Liver (tissue), 9 donors: Measurements from ENCODE around the gene CRYBG1. TPM values are rescaled to one million over a fixed set of nuclear protein-coding genes. Genes with fewer than 3 reads are reported as not detected.

ENCODE experiments used
- DNase-seq: peaks from one replicate; pipeline ENCODE4 v3.0.0-alpha.2; 2017; ENCODE audit warnings: low spot score
- H3K27ac ChIP-seq, 2 donors: one replicate each; pipeline ENCODE4 v1.7.0; 2013; ENCODE audit warnings: inconsistent platforms in 2 of 2, low read length in 2 of 2, control low read depth in 1 of 2, low read depth in 1 of 2, mild to moderate bottlenecking in 1 of 2
- H3K27me3 ChIP-seq, 4 donors: one replicate each; pipeline versions ENCODE4 v1.6.1 to v1.7.0; 2013; ENCODE audit warnings: low read length in 3 of 4, inconsistent platforms in 1 of 4, mild to moderate bottlenecking in 1 of 4, moderate library complexity in 1 of 4; ENCODE audit not compliant: control insufficient read depth in 4 of 4, insufficient read depth in 4 of 4
- H3K36me3 ChIP-seq, 4 donors: one replicate each; pipeline versions ENCODE4 v1.6.1 to v1.7.0; 2013; ENCODE audit warnings: low read length in 3 of 4, mild to moderate bottlenecking in 3 of 4, low read depth in 1 of 4, moderate library complexity in 1 of 4; ENCODE audit not compliant: control insufficient read depth in 4 of 4, insufficient read depth in 3 of 4
- H3K4me1 ChIP-seq, 4 donors: one replicate each; pipeline versions ENCODE4 v1.6.1 to v1.7.0; 2013; ENCODE audit warnings: low read length in 3 of 4, mild to moderate bottlenecking in 3 of 4, moderate library complexity in 1 of 4; ENCODE audit not compliant: control insufficient read depth in 4 of 4, insufficient read depth in 4 of 4
- H3K4me3 ChIP-seq, 3 donors: one replicate each; pipeline versions ENCODE4 v1.6.1 to v1.7.0; 2013; ENCODE audit warnings: low read length in 3 of 3, control low read depth in 1 of 3, low read depth in 1 of 3, mild to moderate bottlenecking in 1 of 3
- H3K9ac ChIP-seq, 2 donors: one replicate each; pipeline ENCODE4 v1.7.0; 2013; ENCODE audit warnings: low read length in 2 of 2, mild to moderate bottlenecking in 2 of 2, moderate library complexity in 2 of 2, control low read depth in 1 of 2, low read depth in 1 of 2
- H3K9me3 ChIP-seq, 4 donors: one replicate each; pipeline versions ENCODE4 v1.6.1 to v1.7.0; 2013; ENCODE audit warnings: low read length in 3 of 4; ENCODE audit not compliant: control insufficient read depth in 4 of 4
- EGR1 ChIP-seq, 2 donors: IDR thresholded peaks; 2 replicates each; pipeline ENCODE4 v1.6.1; 2016 to 2018; ENCODE audit warnings: antibody characterized with exemption in 2 of 2, low read depth in 2 of 2
- FOXA1 ChIP-seq: IDR thresholded peaks from 2 replicates; pipeline ENCODE4 v1.6.1; 2016; ENCODE audit warnings: antibody characterized with exemption
- FOXA2 ChIP-seq: IDR thresholded peaks from 2 replicates; pipeline ENCODE4 v1.6.1; 2016; ENCODE audit warnings: antibody characterized with exemption
- GABPA ChIP-seq, 2 donors: IDR thresholded peaks in 1 of 2; conservative IDR thresholded peaks in 1 of 2; 2 replicates each; pipeline ENCODE4 v1.6.1; 2016; ENCODE audit warnings: antibody characterized with exemption in 2 of 2, mild to moderate bottlenecking in 1 of 2, moderate library complexity in 1 of 2
- HNF4G ChIP-seq: IDR thresholded peaks from 2 replicates; pipeline ENCODE4 v1.6.1; 2016; ENCODE audit warnings: antibody characterized with exemption
- JUND ChIP-seq, 2 donors: IDR thresholded peaks; 2 replicates each; pipeline ENCODE4 v1.6.1; 2016; ENCODE audit warnings: antibody characterized with exemption in 2 of 2
- NR2F2 ChIP-seq: IDR thresholded peaks from 2 replicates; pipeline ENCODE4 v1.6.1; 2016; ENCODE audit warnings: antibody characterized with exemption
- RAD21 ChIP-seq, 2 donors: IDR thresholded peaks; 2 replicates each; pipeline ENCODE4 v1.6.1; 2016; ENCODE audit warnings: antibody characterized with exemption in 2 of 2, mild to moderate bottlenecking in 2 of 2
- YY1 ChIP-seq: IDR thresholded peaks from 2 replicates; pipeline ENCODE4 v1.6.1; 2016; ENCODE audit warnings: antibody characterized with exemption, mild to moderate bottlenecking
- WGBS: extraction: QIAGEN DNeasy Blood & Tissue Kit; methylation state at CpG from one replicate; pipeline ENCODE4 v1.1.7; 2013; 5-methylcytosine and 5-hydroxymethylcytosine counted together
- polyA plus RNA-seq, 2 donors: library from polyadenylated mRNA; stranded (reverse) in 1 of 2; unstranded in 1 of 2; fragments of 200-250 nt in 1 of 2; fragments of >200 nt in 1 of 2; fragmentation: Nextera tagmentation in 1 of 2; extraction: Ambion mirVana in 1 of 2; gene quantifications; one replicate each; pipeline versions ENCODE4 v1.2.1 to v1.2.3, GENCODE V29; 2013 to 2015
- total RNA-seq, 2 donors: library from RNA; depleted of rRNA; stranded (reverse); fragments of >200 nt; gene quantifications; one replicate each; pipeline ENCODE4 v1.2.3, GENCODE V29; 2014
- TF ChIP-seq, protein P1 (sequence below): IDR thresholded peaks from 2 replicates; pipeline ENCODE4 v1.6.1; 2016; ENCODE audit warnings: antibody characterized with exemption, mild to moderate bottlenecking
- TF ChIP-seq, protein P2 (sequence below): IDR thresholded peaks from 2 replicates; pipeline ENCODE4 v1.6.1; 2016; ENCODE audit warnings: antibody characterized with exemption
- TF ChIP-seq, protein P3 (sequence below): IDR thresholded peaks from 2 replicates; pipeline ENCODE4 v1.6.1; 2016; ENCODE audit warnings: antibody characterized with exemption
- TF ChIP-seq, protein P4 (sequence below): IDR thresholded peaks from 2 replicates; pipeline ENCODE4 v1.6.1; 2016; ENCODE audit warnings: antibody characterized with exemption
- donor health status: healthy.
- donor health status: healthy.
- donor health status: healthy.
- donor health status: healthy.
- donor health status: healthy.

Gene CRYBG1
- total and polyA plus RNA-seq, 4 donors: 2.3 to 8.7 (median 4.0) TPM

DNA sequence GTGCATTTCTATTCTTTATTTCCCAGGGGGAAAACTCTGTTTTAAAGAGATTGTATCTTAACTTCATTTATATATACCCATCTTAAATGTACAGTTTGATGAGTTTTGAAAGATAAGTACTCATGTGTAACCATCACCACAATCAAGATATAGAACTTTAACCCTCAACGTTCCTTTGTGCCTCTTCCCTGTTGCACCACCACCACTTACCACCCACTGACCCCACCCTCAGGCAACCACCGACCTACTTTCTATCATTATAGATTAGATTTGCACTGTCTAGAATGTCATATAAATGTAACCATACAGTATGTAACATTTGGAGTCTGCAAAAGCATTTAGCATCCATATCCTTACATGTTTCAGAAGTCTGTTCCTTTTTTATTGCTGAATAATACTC, 147.8 kb downstream of the CRYBG1 start:
- no peak for DNase-seq
- WGBS: 85% methylated on average over 2 of the region's 2 CpGs

DNA sequence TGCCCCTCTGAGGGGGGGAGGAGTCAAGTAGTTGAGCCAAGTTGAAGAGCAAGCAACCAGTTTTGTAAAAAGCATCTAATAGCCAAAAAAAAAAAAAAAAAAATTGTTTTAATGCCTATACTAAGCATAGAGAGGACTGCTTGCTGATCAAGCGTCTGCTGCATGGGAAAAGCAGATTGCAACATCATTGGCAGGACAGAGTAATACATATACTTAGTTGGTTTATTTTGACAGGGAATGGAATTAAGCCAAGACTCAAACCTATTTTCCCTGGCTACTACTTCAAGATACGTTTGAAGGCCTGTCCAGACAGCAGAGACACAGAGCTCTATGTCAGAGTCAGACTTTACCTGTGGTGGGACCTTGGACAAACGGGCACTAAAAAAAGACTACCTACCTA, 148.3 kb downstream of the CRYBG1 start:
- Histone ChIP-seq H3K27me3 (peaks cover 0 to 4% (median 2%) of the 10 kb centered on the region in 4 donors), H3K9ac (no peak overlapping the region), H3K36me3 (no peaks in the 10 kb centered on the region), H3K4me3 (no peak overlapping the region), H3K27ac (no peak overlapping the region), H3K4me1 (peaks cover 5 to 32% (median 29%) of the 10 kb centered on the region in 4 donors), H3K9me3 (no peaks in the 10 kb centered on the region)
- TF ChIP-seq FOXA1 (no peak), HNF4G (no peak), JUND (IDR thresholded peaks at IDR 0.05) (no peak), RAD21 (IDR thresholded peaks at IDR 0.05) (no peak), FOXA2 (no peak)
- TF ChIP-seq, protein P1, sequence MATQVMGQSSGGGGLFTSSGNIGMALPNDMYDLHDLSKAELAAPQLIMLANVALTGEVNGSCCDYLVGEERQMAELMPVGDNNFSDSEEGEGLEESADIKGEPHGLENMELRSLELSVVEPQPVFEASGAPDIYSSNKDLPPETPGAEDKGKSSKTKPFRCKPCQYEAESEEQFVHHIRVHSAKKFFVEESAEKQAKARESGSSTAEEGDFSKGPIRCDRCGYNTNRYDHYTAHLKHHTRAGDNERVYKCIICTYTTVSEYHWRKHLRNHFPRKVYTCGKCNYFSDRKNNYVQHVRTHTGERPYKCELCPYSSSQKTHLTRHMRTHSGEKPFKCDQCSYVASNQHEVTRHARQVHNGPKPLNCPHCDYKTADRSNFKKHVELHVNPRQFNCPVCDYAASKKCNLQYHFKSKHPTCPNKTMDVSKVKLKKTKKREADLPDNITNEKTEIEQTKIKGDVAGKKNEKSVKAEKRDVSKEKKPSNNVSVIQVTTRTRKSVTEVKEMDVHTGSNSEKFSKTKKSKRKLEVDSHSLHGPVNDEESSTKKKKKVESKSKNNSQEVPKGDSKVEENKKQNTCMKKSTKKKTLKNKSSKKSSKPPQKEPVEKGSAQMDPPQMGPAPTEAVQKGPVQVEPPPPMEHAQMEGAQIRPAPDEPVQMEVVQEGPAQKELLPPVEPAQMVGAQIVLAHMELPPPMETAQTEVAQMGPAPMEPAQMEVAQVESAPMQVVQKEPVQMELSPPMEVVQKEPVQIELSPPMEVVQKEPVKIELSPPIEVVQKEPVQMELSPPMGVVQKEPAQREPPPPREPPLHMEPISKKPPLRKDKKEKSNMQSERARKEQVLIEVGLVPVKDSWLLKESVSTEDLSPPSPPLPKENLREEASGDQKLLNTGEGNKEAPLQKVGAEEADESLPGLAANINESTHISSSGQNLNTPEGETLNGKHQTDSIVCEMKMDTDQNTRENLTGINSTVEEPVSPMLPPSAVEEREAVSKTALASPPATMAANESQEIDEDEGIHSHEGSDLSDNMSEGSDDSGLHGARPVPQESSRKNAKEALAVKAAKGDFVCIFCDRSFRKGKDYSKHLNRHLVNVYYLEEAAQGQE: no peak
- TF ChIP-seq, protein P2, sequence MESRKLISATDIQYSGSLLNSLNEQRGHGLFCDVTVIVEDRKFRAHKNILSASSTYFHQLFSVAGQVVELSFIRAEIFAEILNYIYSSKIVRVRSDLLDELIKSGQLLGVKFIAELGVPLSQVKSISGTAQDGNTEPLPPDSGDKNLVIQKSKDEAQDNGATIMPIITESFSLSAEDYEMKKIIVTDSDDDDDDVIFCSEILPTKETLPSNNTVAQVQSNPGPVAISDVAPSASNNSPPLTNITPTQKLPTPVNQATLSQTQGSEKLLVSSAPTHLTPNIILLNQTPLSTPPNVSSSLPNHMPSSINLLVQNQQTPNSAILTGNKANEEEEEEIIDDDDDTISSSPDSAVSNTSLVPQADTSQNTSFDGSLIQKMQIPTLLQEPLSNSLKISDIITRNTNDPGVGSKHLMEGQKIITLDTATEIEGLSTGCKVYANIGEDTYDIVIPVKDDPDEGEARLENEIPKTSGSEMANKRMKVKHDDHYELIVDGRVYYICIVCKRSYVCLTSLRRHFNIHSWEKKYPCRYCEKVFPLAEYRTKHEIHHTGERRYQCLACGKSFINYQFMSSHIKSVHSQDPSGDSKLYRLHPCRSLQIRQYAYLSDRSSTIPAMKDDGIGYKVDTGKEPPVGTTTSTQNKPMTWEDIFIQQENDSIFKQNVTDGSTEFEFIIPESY: no peak
- TF ChIP-seq, protein P3, sequence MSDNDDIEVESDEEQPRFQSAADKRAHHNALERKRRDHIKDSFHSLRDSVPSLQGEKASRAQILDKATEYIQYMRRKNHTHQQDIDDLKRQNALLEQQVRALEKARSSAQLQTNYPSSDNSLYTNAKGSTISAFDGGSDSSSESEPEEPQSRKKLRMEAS: no peak
- 59% methylated on average over 3 of the region's 3 CpGs for WGBS
- no peak for DNase-seq

More for the DNA sequence above, 147.8 kb downstream of the CRYBG1 start:
- Histone ChIP-seq H3K4me3 (no peak overlapping the region), H3K9ac (no peak overlapping the region), H3K4me1 (peaks cover 5 to 26% (median 23%) of the 10 kb centered on the region in 4 donors), H3K9me3 (no peaks in the 10 kb centered on the region), H3K27ac (no peak overlapping the region), H3K27me3 (peaks cover 0 to 4% (median 2%) of the 10 kb centered on the region in 4 donors), H3K36me3 (no peaks in the 10 kb centered on the region)
- TF ChIP-seq HNF4G: no peak
- TF ChIP-seq, protein P4, sequence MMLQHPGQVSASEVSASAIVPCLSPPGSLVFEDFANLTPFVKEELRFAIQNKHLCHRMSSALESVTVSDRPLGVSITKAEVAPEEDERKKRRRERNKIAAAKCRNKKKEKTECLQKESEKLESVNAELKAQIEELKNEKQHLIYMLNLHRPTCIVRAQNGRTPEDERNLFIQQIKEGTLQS: no peak
- no peak for TF ChIP-seq FOXA1
- TF ChIP-seq EGR1 (IDR thresholded peaks at IDR 0.05; ENCODE audit: low read depth in 2 of 2): no peak

DNA sequence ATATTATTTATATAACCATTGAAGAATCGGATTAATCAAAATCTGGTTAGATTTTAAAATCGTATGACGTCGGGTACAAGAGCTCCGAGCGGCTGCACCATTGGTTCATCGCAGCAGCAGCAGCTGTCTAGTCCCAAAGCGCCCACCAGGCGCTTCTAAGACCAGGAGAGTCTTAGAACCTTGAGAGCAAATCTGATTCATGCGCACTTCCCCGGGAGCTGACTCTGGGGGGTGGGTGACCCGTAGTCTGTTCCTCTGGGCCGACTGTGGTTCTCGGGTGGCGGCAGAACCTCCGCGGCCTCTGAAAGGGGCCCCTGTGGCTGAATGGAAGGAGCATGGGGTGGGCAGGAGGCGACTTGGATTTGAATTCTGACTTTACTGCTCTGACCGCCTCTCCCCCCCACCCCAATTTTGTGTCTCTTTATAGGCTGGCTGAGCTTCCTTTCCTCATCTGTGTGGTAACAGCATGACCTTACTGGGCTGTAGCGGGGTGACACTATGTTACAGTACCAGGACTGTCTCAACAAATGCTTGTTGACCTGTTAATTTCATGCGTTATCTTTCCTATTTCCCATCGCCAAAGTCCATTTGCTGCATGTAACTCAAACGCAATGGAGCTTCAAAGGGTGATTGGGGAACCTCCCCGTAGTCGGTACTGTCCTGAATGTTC, 149.0 kb downstream of the CRYBG1 start:
- DNase-seq: no peak
- Histone ChIP-seq H3K4me3 (peak overlapping the region in 1 of 3 donors; percentile 42), H3K9ac (no peak overlapping the region), H3K4me1 (peaks cover 8 to 39% (median 35%) of the 10 kb centered on the region in 4 donors), H3K27ac (no peak overlapping the region), H3K9me3 (no peaks in the 10 kb centered on the region), H3K36me3 (no peaks in the 10 kb centered on the region), H3K27me3 (peaks cover 0 to 4% (median 2%) of the 10 kb centered on the region in 4 donors)
- no peak for TF ChIP-seq GABPA (IDR thresholded peaks at IDR 0.05 in 1 of 2, conservative IDR thresholded peaks at IDR 0.05 in 1 of 2)
- no peak for TF ChIP-seq NR2F2
- no peak for TF ChIP-seq YY1
- WGBS: 43% methylated on average over 25 of the region's 25 CpGs
